Prostate gland (tissue), 2 donors: Measurements from ENCODE around the gene DOK1.

Experiments
- POLR2A ChIP-seq: fragments of 450-650 bp; IDR thresholded peaks from one replicate; pipeline ENCODE4 v1.6.1; 2016; ENCODE audit warnings: antibody characterized with exemption, mild to moderate bottlenecking
- POLR2AphosphoS5 ChIP-seq: sonication (generic); formaldehyde crosslinking; IDR thresholded peaks from one replicate; pipeline ENCODE4 v1.6.1; 2017; ENCODE audit warnings: antibody characterized with exemption
- TF ChIP-seq, protein P1 (sequence below), 4 experiments: fragments of 200-600 bp in 2 of 4; fragments of 450-650 bp in 2 of 4; sonication (generic) in 2 of 4; IDR thresholded peaks; 1 replicate in 3 of 4; 2 replicates in 1 of 4; pipeline ENCODE4 v1.5.1; 2016 to 2019; ENCODE audit warnings: antibody characterized with exemption in 4 of 4, mild to moderate bottlenecking in 2 of 4, moderate library complexity in 2 of 4

DNA sequence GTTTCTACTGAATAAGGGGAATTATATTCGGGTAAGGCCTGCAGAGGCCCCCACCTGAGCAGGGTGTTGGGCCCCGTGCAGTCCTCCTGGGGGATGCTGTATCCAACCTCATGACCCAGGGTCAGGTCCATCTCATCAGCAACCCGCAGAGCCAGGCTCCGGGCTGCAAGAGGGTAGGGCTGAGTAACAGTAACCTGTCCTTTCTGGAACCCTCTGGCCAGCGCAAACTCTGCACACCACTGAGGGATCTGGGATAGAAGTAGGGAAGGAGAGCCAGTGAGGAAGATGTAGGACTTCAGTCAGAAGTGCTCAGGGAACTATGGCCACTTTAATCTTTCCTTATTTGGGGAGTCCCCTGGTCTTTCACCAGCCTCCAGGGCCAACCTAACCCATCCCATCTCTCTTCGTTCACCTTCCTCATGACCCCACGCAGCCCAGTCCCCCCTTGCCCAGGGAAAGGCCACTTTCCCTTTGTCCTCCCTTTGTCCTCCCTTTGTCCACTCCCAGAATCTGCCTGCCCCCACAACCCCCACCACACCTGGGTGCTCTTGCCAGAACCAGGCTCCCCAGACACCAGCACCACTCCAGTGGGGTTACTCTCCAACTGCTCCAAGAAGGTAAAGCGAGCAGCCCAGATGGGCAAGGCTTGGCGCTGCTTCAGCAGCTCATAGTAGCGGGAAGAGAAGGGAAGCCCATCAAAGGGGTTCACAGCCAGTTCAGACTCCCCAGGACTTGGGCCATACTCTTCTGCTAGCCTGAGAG lies 29.4 kb upstream of the DOK1 start:
- TF ChIP-seq, protein P1, sequence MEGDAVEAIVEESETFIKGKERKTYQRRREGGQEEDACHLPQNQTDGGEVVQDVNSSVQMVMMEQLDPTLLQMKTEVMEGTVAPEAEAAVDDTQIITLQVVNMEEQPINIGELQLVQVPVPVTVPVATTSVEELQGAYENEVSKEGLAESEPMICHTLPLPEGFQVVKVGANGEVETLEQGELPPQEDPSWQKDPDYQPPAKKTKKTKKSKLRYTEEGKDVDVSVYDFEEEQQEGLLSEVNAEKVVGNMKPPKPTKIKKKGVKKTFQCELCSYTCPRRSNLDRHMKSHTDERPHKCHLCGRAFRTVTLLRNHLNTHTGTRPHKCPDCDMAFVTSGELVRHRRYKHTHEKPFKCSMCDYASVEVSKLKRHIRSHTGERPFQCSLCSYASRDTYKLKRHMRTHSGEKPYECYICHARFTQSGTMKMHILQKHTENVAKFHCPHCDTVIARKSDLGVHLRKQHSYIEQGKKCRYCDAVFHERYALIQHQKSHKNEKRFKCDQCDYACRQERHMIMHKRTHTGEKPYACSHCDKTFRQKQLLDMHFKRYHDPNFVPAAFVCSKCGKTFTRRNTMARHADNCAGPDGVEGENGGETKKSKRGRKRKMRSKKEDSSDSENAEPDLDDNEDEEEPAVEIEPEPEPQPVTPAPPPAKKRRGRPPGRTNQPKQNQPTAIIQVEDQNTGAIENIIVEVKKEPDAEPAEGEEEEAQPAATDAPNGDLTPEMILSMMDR (IDR thresholded peaks at IDR 0.05): no peak
- no peak for TF ChIP-seq POLR2A
- TF ChIP-seq POLR2AphosphoS5: no peak
